ENCODE data around the gene KSR2. TPM values are rescaled to one million over a fixed set of nuclear protein-coding genes. Genes with fewer than 3 reads are reported as not detected.

The KSR2 gene
- total and polyA plus RNA-seq, 2 donors from 2014 or later: 0.34 to 2.9 TPM

DNA sequence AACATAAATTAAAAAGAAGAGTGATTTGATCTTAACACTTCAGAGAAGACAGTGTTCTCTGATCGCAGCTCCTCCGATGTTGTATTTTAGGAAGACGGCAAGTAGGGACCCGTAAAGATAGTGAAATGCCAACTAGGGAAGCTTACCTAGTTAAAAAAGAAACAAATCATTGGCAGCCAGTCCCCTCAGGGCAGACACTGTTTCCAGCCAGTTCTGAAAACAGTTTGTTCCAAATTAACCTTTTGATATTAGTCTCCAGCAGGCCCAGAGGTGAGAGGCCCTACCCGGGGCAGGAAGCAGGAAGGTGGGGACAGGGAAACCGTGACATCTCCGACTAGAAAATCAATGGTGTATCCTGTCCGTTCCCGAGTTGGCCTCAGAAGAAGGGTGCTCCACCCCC is 56.0 kb downstream of the KSR2 start:
- Histone ChIP-seq H3K27me3 (ENCODE audit: control insufficient read depth, insufficient read depth, low read length) (no peaks in the 10 kb centered on the region), H3K4me1 (ENCODE audit: control insufficient read depth in 2 of 3, insufficient read depth in 2 of 3, low read depth in 1 of 3, low read length in 3 of 3) (no peaks in the 10 kb centered on the region), H3K27ac (ENCODE audit: low read depth in 2 of 2, low read length in 2 of 2) (no peak overlapping the region), H3K36me3 (ENCODE audit: control insufficient read depth in 2 of 3, insufficient read depth in 3 of 3, low read length in 3 of 3) (no peaks in the 10 kb centered on the region), H3K9ac (ENCODE audit: low read length in 3 of 3) (no peak overlapping the region), H3K9me3 (ENCODE audit: control insufficient read depth in 2 of 3, insufficient read depth in 1 of 3, low read length in 3 of 3) (peaks cover 0 to 7% (median 0%) of the 10 kb centered on the region in 3 donors), H3K4me3 (ENCODE audit: low read length in 3 of 3) (no peak overlapping the region)
- TF ChIP-seq CTCF (IDR thresholded peaks at IDR 0.05; ENCODE audit: borderline replicate concordance, extremely low read depth, insufficient read depth): no peak
- intact Hi-C loops (cut with DNase I): no loop called here
- FAIRE-seq (no peak), DNase-seq (no peak)

DNA sequence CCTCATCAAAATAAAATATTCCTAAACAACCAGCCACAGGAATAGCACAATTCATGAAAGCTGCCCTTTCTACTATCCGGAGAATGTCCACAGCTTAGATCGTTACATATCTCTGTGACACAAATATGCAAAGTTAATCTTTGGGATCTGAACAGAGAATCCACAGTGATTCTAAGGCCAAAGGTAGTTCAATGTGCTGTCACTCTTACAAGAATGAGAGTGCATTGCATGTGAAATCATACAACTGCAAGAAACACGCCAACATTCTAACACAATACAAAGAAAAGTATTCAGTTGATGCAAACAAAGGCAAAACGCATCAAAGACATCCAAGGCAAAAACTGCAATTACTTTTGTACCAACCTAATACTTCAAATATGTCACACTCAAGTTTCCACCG is 60.4 kb downstream of the KSR2 start:
- Histone ChIP-seq H3K4me3 (ENCODE audit: low read length in 3 of 3) (no peak overlapping the region), H3K9me3 (ENCODE audit: control insufficient read depth in 2 of 3, insufficient read depth in 1 of 3, low read length in 3 of 3) (peaks cover 0 to 7% (median 0%) of the 10 kb centered on the region in 3 donors), H3K27ac (ENCODE audit: low read depth in 2 of 2, low read length in 2 of 2) (no peak overlapping the region), H3K36me3 (ENCODE audit: control insufficient read depth in 2 of 3, insufficient read depth in 3 of 3, low read length in 3 of 3) (no peaks in the 10 kb centered on the region), H3K27me3 (ENCODE audit: control insufficient read depth, insufficient read depth, low read length) (no peaks in the 10 kb centered on the region), H3K4me1 (ENCODE audit: control insufficient read depth in 2 of 3, insufficient read depth in 2 of 3, low read depth in 1 of 3, low read length in 3 of 3) (no peaks in the 10 kb centered on the region), H3K9ac (ENCODE audit: low read length in 3 of 3) (no peak overlapping the region)
- DNase-seq (no peak), FAIRE-seq (no peak)
- intact Hi-C loops (cut with DNase I): no loop called here
- no peak for TF ChIP-seq CTCF (IDR thresholded peaks at IDR 0.05; ENCODE audit: borderline replicate concordance, extremely low read depth, insufficient read depth)

DNA sequence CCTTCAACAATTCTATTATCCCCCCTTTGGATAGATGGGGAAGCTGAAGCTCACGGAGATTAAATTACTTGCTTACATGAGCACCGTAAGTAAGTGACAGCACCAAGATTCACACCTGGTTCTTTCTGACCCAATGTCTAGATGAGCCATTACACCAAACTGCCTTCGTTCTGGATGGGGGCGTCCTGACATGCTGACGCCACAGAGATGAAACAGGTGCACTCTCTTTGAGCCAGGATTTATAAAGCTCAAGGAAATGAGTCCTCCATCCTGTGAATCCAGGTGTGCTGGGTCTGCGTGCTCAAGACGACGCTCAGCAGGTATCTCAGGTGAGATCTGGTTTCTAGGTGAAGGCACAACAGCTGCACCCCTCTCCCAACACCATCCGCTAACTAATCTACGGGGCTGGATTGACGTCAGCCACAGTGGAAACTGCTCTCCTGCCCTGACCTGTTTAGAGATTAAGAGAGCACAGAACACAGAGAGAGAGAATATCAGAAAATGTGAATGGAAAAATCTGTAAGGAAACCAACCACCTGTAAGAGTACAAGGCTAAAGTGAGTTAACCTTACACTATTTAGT is 61.6 kb downstream of the KSR2 start:
- no peaks in the 10 kb centered on the region for H3K36me3 ChIP-seq (ENCODE audit: control insufficient read depth in 2 of 3, insufficient read depth in 3 of 3, low read length in 3 of 3)
- no peaks in the 10 kb centered on the region for H3K27me3 ChIP-seq (ENCODE audit: control insufficient read depth, insufficient read depth, low read length)
- H3K9me3 ChIP-seq (ENCODE audit: control insufficient read depth in 2 of 3, insufficient read depth in 1 of 3, low read length in 3 of 3): peaks cover 0 to 7% (median 0%) of the 10 kb centered on the region in 3 donors
- no peak overlapping the region for H3K9ac ChIP-seq (ENCODE audit: low read length in 3 of 3)
- no peak for TF ChIP-seq CTCF (IDR thresholded peaks at IDR 0.05; ENCODE audit: borderline replicate concordance, extremely low read depth, insufficient read depth)
- peak overlapping the region in 1 of 2 donors; percentile 23 for H3K27ac ChIP-seq (ENCODE audit: low read depth in 2 of 2, low read length in 2 of 2)
- intact Hi-C loops (cut with DNase I): no loop called here
- H3K4me1 ChIP-seq (ENCODE audit: control insufficient read depth in 2 of 3, insufficient read depth in 2 of 3, low read depth in 1 of 3, low read length in 3 of 3): no peaks in the 10 kb centered on the region
- FAIRE-seq (no peak), DNase-seq (peak in 1 of 5 donors; percentile 8)
- no peak overlapping the region for H3K4me3 ChIP-seq (ENCODE audit: low read length in 3 of 3)

- Histone ChIP-seq H3K27me3 (ENCODE audit: control insufficient read depth, insufficient read depth, low read length) (no peaks in the 10 kb centered on the region), H3K4me3 (ENCODE audit: low read length in 3 of 3) (no peak overlapping the region), H3K4me1 (ENCODE audit: control insufficient read depth in 2 of 3, insufficient read depth in 2 of 3, low read depth in 1 of 3, low read length in 3 of 3) (no peaks in the 10 kb centered on the region), H3K27ac (ENCODE audit: low read depth in 2 of 2, low read length in 2 of 2) (no peak overlapping the region), H3K9me3 (ENCODE audit: control insufficient read depth in 2 of 3, insufficient read depth in 1 of 3, low read length in 3 of 3) (no peaks in the 10 kb centered on the region), H3K9ac (ENCODE audit: low read length in 3 of 3) (no peak overlapping the region), H3K36me3 (ENCODE audit: control insufficient read depth in 2 of 3, insufficient read depth in 3 of 3, low read length in 3 of 3) (no peaks in the 10 kb centered on the region)
- FAIRE-seq (no peak), DNase-seq (no peak)
- intact Hi-C loops (cut with DNase I): no loop called here
- no peak for TF ChIP-seq CTCF (IDR thresholded peaks at IDR 0.05; ENCODE audit: borderline replicate concordance, extremely low read depth, insufficient read depth)
These were observed 64.7 kb downstream of the KSR2 start for GRCh38 chr12:117904051-117904450.
